HepG2 (cell line): ENCODE data around the gene CNTRL.

Experiments
- CCDC6 ChIP-seq: sonication (generic); formaldehyde crosslinking; IDR thresholded peaks from 2 replicates; pipeline ENCODE4 v1.8.1; 2022; ENCODE audit warnings: mild to moderate bottlenecking, missing genetic modification reagents, moderate library complexity
- GATA4 ChIP-seq: sonication (generic); IDR thresholded peaks from 2 replicates; pipeline ENCODE4 v1.6.1; 2016; ENCODE audit warnings: antibody characterized with exemption, low read depth, borderline replicate concordance
- MED13 ChIP-seq: sonication (generic); formaldehyde crosslinking; IDR thresholded peaks from 2 replicates; pipeline ENCODE4 v1.5.0; 2020; ENCODE audit warnings: missing genetic modification reagents
- NR1H2 ChIP-seq: sonication (generic); formaldehyde crosslinking; IDR thresholded peaks from 2 replicates; pipeline ENCODE4 v1.8.1; 2022; ENCODE audit warnings: low read depth, missing genetic modification reagents, borderline replicate concordance
- NR2C2 ChIP-seq: sonication (generic); formaldehyde crosslinking; IDR thresholded peaks from 2 replicates; pipeline ENCODE4 v1.4.0; 2020; ENCODE audit warnings: missing genetic modification reagents, mild to moderate bottlenecking, moderate library complexity, borderline replicate concordance
- RXRA ChIP-seq: sonication (generic); formaldehyde crosslinking; IDR thresholded peaks from 2 replicates; pipeline ENCODE4 v1.5.1; 2020; ENCODE audit warnings: missing genetic modification reagents
- TF ChIP-seq, protein P1 (sequence below): sonication (generic); formaldehyde crosslinking; IDR thresholded peaks from 2 replicates; pipeline ENCODE4 v1.5.1; 2020; ENCODE audit warnings: missing genetic modification reagents, mild to moderate bottlenecking, borderline replicate concordance

DNA sequence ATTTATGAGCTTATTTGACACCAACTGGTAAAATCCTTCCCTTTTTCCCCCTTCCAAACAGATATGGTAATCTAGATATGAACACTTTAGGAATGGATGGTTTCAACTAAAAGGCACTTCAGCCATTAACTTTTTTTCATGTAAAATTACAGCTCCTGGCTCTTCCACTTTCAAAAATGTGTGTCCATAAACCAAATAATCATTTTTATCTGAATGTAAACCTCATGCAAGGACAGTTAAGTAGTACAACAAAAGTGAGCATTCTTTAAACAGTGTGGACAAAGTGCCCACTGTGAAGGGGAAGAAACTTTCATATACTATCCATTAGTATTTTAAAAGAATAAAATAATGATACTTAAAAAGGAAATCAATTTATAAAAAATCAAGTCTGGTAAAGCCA, 109.7 kb downstream of the CNTRL start:
- no peak for TF ChIP-seq NR1H2
- TF ChIP-seq RXRA (CRISPR knock-in tag), result no peak
- no peak for TF ChIP-seq MED13 (CRISPR knock-in tag)
- TF ChIP-seq GATA4, result no peak
- no peak for TF ChIP-seq CCDC6 (CRISPR knock-in tag)
- TF ChIP-seq, protein P1, sequence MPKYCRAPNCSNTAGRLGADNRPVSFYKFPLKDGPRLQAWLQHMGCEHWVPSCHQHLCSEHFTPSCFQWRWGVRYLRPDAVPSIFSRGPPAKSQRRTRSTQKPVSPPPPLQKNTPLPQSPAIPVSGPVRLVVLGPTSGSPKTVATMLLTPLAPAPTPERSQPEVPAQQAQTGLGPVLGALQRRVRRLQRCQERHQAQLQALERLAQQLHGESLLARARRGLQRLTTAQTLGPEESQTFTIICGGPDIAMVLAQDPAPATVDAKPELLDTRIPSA (CRISPR knock-in tag), result no peak
- TF ChIP-seq NR2C2 (CRISPR knock-in tag), result no peak
